ENCODE results near the gene F3. TPM values are rescaled to one million over a fixed set of nuclear protein-coding genes. Genes with fewer than 3 reads are reported as not detected.

The F3 gene
- total RNA-seq, 1 experiment from 2014 or later, result 58.5 TPM

DNA sequence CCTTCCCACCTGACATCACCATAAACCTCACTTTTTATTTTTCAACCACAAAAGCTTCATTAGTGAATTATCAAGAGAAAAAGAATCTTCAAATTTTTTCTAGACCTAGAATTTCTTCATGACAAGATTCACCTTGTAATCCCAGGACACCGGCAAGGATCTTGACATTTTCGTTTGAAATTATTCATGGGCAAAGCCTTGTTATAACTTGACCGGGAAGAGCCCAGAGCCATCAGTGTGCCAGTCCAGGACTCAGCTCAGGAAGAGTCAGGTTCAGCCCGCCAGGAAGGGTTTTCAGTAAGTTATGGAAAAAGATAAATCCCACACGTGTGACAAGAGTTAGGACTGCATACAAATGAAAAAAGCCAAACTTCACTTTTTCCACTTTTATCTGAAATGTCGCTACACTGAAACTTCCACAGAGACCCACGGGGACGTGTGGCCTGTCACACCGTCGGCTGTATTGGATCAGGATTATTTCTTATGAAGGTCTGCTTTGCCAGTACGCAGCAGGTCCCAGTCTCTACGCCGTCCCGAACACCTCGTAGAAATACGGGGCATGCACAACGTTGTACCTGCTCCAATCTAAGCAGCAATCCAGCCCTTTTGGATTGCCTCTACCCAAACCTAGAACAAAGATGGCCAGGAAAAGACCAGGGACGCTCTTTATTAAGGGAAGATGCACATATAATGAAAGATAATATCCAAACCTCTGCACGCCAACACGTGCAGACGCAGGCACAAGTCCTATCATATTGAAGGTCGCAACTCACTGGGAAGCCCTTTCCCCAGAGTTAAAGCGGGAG lies 916 bp downstream of the F3 start:
- peak overlapping the region; percentile 84 for H3K27ac ChIP-seq (ENCODE audit: low read depth, low read length)
- peaks cover 13 to 59% of the 10 kb centered on the region in 2 experiments; a peak in 3 of 4 replicates for H3K4me1 ChIP-seq (ENCODE audit: control insufficient read depth in 1 of 2, insufficient read depth in 2 of 2, low read length in 2 of 2)
- H2AFZ ChIP-seq (ENCODE audit: low read depth, low read length, poor library complexity, severe bottlenecking), result no peak overlapping the region
- no peak for DNase-seq (ENCODE audit: low read depth, low spot score)
- no peaks in the 10 kb centered on the region for H3K9me2 ChIP-seq (ENCODE audit: insufficient read depth)
- no peaks in the 10 kb centered on the region for H3K27me3 ChIP-seq (ENCODE audit: insufficient read depth, low read length)
- intact Hi-C loops (cut with micrococcal nuclease), result loop anchor here (5.0 kb wide), 2 partner anchors 57 to 262 kb away; no protein-coding TSS in a partner anchor
- H3K36me3 ChIP-seq (ENCODE audit: control insufficient read depth in 1 of 2, insufficient read depth in 2 of 2, low read length in 2 of 2), result peaks cover 5 to 45% of the 10 kb centered on the region in 2 experiments; a peak in 1 of 4 replicates
- TF ChIP-seq RAD21 (IDR thresholded peaks at IDR 0.05; ENCODE audit: low read depth), result no peak
- TF ChIP-seq, protein P1, sequence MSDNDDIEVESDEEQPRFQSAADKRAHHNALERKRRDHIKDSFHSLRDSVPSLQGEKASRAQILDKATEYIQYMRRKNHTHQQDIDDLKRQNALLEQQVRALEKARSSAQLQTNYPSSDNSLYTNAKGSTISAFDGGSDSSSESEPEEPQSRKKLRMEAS (IDR thresholded peaks at IDR 0.05), result peak; percentile 46
- H3K9ac ChIP-seq (ENCODE audit: low read length), result peak overlapping the region; percentile 83
- peak; percentile 6 for ATAC-seq
- BruUV-seq (replicated peaks), result TSS peak; percentile 46
- H3K4me2 ChIP-seq (ENCODE audit: low read length), result peak overlapping the region; percentile 86
- H3K79me2 ChIP-seq (ENCODE audit: insufficient read depth, low read length), result peaks cover 59% of the 10 kb centered on the region
- no peaks in the 10 kb centered on the region for H4K20me1 ChIP-seq (ENCODE audit: insufficient read depth)
- ChIA-PET POLR2A (interaction anchor here (0.7 kb wide), 1 partner anchor 215 kb away, joined by 3 read pairs; no protein-coding TSS in a partner anchor), RAD21 (ENCODE audit: low non-redundant PET in 1 of 2, low total read pairs in 2 of 2, uncharacterized antibody in 2 of 2, unreplicated experiment in 2 of 2) (no interaction called here), CTCF (no interaction called here)
- no peaks in the 10 kb centered on the region for H3K9me3 ChIP-seq (ENCODE audit: control insufficient read depth in 1 of 2, insufficient read depth in 1 of 2, low read depth in 1 of 2, low read length in 2 of 2)
- peak overlapping the region; percentile 76 for H3K4me3 ChIP-seq (replicated peaks in 1 of 2; ENCODE audit: low read depth in 1 of 2, low read length in 2 of 2)

DNA sequence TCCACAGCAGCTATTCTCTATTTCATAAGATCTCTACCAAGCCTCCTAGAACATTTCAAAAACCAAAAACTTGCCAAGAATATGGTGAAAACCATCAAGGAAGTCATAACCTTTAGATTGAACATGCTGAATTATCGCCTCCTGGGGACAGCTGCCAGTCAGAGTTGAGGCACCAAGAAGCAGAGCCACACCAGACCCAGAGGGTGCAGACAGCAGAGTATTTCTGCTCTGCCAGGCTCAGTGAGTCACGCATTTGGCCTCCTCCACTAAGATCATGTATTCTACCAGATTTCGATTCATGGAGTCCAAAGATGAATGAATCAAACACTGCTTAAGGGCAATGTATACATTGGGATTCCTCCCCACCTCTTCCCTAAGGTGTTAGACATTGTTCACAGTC lies 2.1 kb downstream of the F3 start:
- Histone ChIP-seq H3K27ac (ENCODE audit: low read depth, low read length) (peak overlapping the region; percentile 84; the same call in 1 of the 2 replicates), H3K9me2 (ENCODE audit: insufficient read depth) (no peaks in the 10 kb centered on the region), H3K27me3 (ENCODE audit: insufficient read depth, low read length) (no peaks in the 10 kb centered on the region), H3K4me2 (ENCODE audit: low read length) (peak overlapping the region; percentile 86), H3K79me2 (ENCODE audit: insufficient read depth, low read length) (peaks cover 70% of the 10 kb centered on the region), H3K4me1 (ENCODE audit: control insufficient read depth in 1 of 2, insufficient read depth in 2 of 2, low read length in 2 of 2) (peaks cover 13 to 49% of the 10 kb centered on the region in 2 experiments; a peak in 3 of 4 replicates), H4K20me1 (ENCODE audit: insufficient read depth) (no peaks in the 10 kb centered on the region), H3K36me3 (ENCODE audit: control insufficient read depth in 1 of 2, insufficient read depth in 2 of 2, low read length in 2 of 2) (peaks cover 6 to 56% of the 10 kb centered on the region in 2 experiments; a peak in 1 of 4 replicates), H3K4me3 (replicated peaks in 1 of 2; ENCODE audit: low read depth in 1 of 2, low read length in 2 of 2) (peak overlapping the region in 1 of 2 experiments; percentile 76; a peak in 2 of 4 replicates), H2AFZ (ENCODE audit: low read depth, low read length, poor library complexity, severe bottlenecking) (no peak overlapping the region), H3K9ac (ENCODE audit: low read length) (peak overlapping the region; percentile 83), H3K9me3 (ENCODE audit: control insufficient read depth in 1 of 2, insufficient read depth in 1 of 2, low read depth in 1 of 2, low read length in 2 of 2) (no peaks in the 10 kb centered on the region)
- TF ChIP-seq POLR2AphosphoS5 (IDR thresholded peaks at IDR 0.05; ENCODE audit: low read depth, low read length) (0 out of 2 replicates have a peak, but pooled peaks have one; percentile 18), SIN3A (IDR thresholded peaks at IDR 0.05; ENCODE audit: low read depth) (no peak)
- RAD21 ChIA-PET (ENCODE audit: low non-redundant PET in 1 of 2, low total read pairs in 2 of 2, uncharacterized antibody in 2 of 2, unreplicated experiment in 2 of 2), result no interaction called here
- no peak for ATAC-seq
- BruUV-seq (replicated peaks), result no TSS peak
- intact Hi-C loops (cut with micrococcal nuclease), result no loop called here
- POLR2A ChIA-PET, result no interaction called here
- DNase-seq (ENCODE audit: low read depth, low spot score), result no peak
- CTCF ChIA-PET, result no interaction called here

Data from HCT116 (cell line).